Skeletal muscle satellite cell (primary cell): Measurements from ENCODE around the gene SLC36A2. TPM values are rescaled to one million over a fixed set of nuclear protein-coding genes. Genes with fewer than 3 reads are reported as not detected.
"Not testable (repeated sequence)": the region's sequence is repeated elsewhere in the genome, so short reads cannot be mapped to it uniquely, and the experiment has no call there.

Experiments used
- H3K27me3 ChIP-seq: 2 replicates; pipeline ENCODE4 v1.7.0; 2013; ENCODE audit warnings: low read length; ENCODE audit not compliant: control insufficient read depth, insufficient read depth
- H3K36me3 ChIP-seq: 2 replicates; pipeline ENCODE4 v1.7.0; 2013; ENCODE audit warnings: mild to moderate bottlenecking, control low read depth, low read length; ENCODE audit not compliant: insufficient read depth
- H3K4me1 ChIP-seq: 2 replicates; pipeline ENCODE4 v1.7.0; 2013; ENCODE audit warnings: low read length; ENCODE audit not compliant: control insufficient read depth, insufficient read depth
- H3K4me2 ChIP-seq: 2 replicates; pipeline ENCODE4 v1.7.0; 2013; ENCODE audit warnings: mild to moderate bottlenecking, low read length
- H3K4me3 ChIP-seq: 2 replicates; pipeline ENCODE4 v1.7.0; 2013; ENCODE audit warnings: low read length
- H3K9ac ChIP-seq: 2 replicates; pipeline ENCODE4 v1.7.0; 2013; ENCODE audit warnings: mild to moderate bottlenecking, low read depth, low read length, moderate library complexity
- H3K9me3 ChIP-seq: replicated peaks from 2 replicates; pipeline ENCODE4 v1.7.0; 2013; ENCODE audit warnings: mild to moderate bottlenecking, control low read depth, low read length
- total RNA-seq: library from RNA; depleted of rRNA; stranded (reverse); fragments of >200 nt; gene quantifications from 2 replicates; pipeline ENCODE4 v1.2.3, GENCODE V29; 2012; rRNA removed

Gene SLC36A2
- total RNA-seq = under 0.01 TPM in 1 of 2 replicates, not detected in the other

DNA sequence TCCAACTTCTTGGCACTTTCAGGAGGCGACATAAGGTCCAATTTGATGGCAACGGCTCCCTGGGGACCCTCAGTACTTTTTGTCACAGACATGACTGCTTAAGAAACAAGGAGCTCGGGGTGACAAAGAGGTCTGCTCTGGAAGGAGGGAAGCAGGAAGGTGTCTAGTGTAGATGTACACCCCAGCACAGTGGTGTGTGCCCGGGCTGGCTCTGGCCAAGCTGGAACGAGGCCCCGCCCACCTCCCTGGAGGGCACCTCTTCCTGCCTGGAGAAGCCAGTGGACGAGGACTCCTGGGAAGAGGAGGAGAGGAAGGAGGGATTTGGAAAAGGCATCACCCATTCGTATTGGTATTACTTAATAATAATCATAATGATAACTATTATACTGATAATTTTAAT, at the start of gene SLC36A2:
Gene SLC36A2 (minus strand): TSS at position 191 of the 400 bp plus-strand sequence. CDS start 99 bp downstream, at position 92.
- Histone ChIP-seq H3K27me3 (peaks cover 41% of the 10 kb centered on the region), H3K4me2 (no peak within 1 kb of the TSS), H3K4me1 (no peaks in the 10 kb centered on the region), H3K9me3 (no peaks in the 10 kb centered on the region), H3K4me3 (no peak within 1 kb of the TSS), H3K36me3 (no peaks in the 10 kb centered on the region), H3K9ac (no peak within 1 kb of the TSS)

DNA sequence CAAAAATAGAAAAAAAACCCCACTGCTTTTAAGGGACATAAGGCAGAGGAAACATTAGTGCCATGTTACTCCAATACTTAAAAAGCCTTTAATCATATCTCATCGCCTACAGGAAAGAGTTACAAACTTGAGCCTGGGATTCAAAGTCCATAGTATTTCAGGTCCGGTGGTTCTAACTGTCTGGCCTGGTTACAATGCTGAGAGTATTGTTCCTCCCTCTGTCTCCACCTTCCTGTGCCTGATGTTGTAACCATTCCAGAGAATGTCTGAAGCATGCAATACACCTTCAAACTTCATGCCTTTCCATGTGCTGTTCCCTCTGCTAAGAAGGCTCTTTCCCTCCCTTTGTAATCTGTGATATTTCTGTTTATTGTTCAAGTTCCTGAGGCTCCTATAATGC, 41.6 kb upstream of the SLC36A2 start:
- H3K36me3 ChIP-seq = no peaks in the 10 kb centered on the region
- no peaks in the 10 kb centered on the region for H3K9me3 ChIP-seq
- no peak overlapping the region for H3K4me3 ChIP-seq
- H3K9ac ChIP-seq = no peak overlapping the region
- H3K4me2 ChIP-seq = no peak overlapping the region
- no peaks in the 10 kb centered on the region for H3K4me1 ChIP-seq
- H3K27me3 ChIP-seq = peaks cover 17% of the 10 kb centered on the region

DNA sequence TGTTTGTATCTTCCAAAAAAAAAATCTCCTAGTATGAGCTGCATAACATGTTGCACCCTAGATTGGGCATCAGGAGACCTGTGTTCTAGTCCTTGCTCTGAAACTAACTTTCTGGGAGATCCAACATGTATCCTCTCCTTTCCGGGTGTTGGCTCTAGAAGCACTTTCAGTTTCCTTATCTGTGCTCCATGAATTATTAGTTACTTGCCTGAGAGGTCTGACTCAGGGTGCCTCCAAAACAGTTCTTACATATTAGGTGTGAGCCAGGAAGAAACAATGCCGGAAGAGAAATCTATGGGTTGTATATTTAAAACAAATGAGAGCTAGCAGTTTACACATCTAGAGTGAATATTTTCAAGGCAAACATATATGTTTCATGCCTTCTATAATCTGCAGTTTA, 36.7 kb upstream of the SLC36A2 start:
- H3K36me3 ChIP-seq = no peaks in the 10 kb centered on the region
- H3K4me1 ChIP-seq = no peaks in the 10 kb centered on the region
- H3K9ac ChIP-seq = no peak overlapping the region
- H3K4me2 ChIP-seq = no peak overlapping the region
- no peak overlapping the region for H3K4me3 ChIP-seq
- no peaks in the 10 kb centered on the region for H3K9me3 ChIP-seq
- peaks cover 17% of the 10 kb centered on the region for H3K27me3 ChIP-seq

DNA sequence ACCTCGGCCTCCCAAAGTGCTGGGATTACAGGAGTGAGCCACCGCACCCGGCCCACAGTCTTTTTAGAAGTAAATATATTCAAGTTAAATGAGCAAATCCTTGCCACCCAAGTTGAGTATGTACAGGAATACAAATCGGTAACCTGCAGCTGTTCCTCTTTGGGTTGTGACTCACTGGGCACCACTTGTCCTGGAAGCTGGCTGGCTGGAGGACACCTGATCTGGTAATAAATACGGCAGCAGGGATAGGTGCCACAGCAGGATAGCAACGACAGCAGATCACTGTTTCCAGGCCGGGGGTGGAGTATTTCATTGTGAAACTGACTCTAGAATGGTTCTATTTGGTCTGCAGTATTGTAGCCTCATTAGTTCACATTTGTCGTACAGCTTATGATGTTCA, 35.7 kb upstream of the SLC36A2 start:
- no peaks in the 10 kb centered on the region for H3K36me3 ChIP-seq
- no peaks in the 10 kb centered on the region for H3K9me3 ChIP-seq
- H3K4me2 ChIP-seq = no peak overlapping the region
- H3K4me3 ChIP-seq = no peak overlapping the region
- no peak overlapping the region for H3K9ac ChIP-seq
- peaks cover 16% of the 10 kb centered on the region for H3K27me3 ChIP-seq
- H3K4me1 ChIP-seq = no peaks in the 10 kb centered on the region

DNA sequence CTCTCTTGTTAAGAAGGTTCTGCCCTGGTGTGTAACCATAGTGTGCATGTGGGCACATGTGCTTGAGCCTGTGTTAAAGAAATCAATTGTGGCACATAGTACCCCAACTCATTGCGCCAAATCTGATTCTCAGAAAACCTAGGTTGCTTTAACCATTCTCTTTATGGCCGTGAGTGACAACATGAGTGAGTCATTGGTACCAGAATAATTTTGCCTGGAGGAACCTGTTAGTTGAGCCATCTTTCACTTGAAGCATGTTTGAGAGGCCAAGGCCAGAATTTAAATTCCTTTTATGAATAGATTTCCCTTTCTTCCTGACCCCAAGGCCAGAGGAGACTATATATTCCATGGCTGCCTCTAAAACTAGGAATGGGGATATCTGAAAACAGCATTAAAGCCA, 35.2 kb upstream of the SLC36A2 start:
- H3K4me1 ChIP-seq = no peaks in the 10 kb centered on the region
- no peak overlapping the region for H3K4me3 ChIP-seq
- H3K27me3 ChIP-seq = peaks cover 12% of the 10 kb centered on the region
- H3K9me3 ChIP-seq = no peaks in the 10 kb centered on the region
- no peak overlapping the region for H3K9ac ChIP-seq
- no peak overlapping the region for H3K4me2 ChIP-seq
- H3K36me3 ChIP-seq = no peaks in the 10 kb centered on the region

DNA sequence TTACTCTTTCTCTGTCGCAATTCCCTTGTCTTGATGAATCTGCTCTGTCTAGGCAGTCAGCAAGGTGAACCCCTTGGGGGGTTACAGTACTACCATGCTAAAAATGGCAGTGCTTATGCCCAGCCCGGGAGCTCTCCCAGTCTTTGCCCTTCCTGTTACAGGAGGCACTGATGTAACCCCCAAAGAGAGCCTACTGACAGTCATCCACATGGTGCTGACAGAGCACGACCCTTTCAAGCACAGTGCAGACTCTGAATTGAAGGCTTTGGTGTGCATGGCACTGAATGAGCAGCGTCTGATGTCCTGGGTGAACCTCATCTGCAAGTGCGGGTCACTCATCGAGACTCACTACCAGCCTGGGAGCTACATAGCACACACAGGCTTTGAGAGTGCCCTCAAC, 34.5 kb upstream of the SLC36A2 start:
- H3K27me3 ChIP-seq = peaks cover 10% of the 10 kb centered on the region
- H3K9ac ChIP-seq = no peak overlapping the region

DNA sequence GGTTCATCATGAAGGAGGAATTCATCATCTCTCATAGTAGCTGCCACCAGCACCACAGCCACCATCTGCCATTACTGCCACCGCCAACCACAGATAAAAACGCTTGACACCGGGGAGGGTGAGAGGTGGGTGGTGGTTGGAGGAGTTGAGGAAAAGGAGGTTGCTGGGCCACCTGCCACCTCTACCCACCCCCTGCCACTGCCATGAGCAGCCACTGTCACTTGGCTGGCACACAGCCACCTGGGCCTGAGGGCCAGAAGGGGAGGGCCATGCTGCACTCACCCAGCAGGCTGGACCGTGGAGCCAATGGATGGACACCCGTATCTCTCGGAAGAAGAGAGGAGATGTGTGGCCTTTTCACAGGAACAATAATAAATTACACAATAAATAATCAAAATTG, 31.3 kb upstream of the SLC36A2 start:
- no peaks in the 10 kb centered on the region for H3K9me3 ChIP-seq
- H3K4me2 ChIP-seq = no peak overlapping the region
- H3K4me3 ChIP-seq = no peak overlapping the region
- H3K36me3 ChIP-seq = no peaks in the 10 kb centered on the region
- H3K27me3 ChIP-seq = no peaks in the 10 kb centered on the region
- H3K9ac ChIP-seq = no peak overlapping the region
- H3K4me1 ChIP-seq = no peaks in the 10 kb centered on the region

More for the DNA sequence above, 34.5 kb upstream of the SLC36A2 start:
- Histone ChIP-seq H3K4me1 (no peaks in the 10 kb centered on the region), H3K36me3 (no peaks in the 10 kb centered on the region), H3K4me2 (no peak overlapping the region), H3K9me3 (no peaks in the 10 kb centered on the region), H3K4me3 (no peak overlapping the region)

DNA sequence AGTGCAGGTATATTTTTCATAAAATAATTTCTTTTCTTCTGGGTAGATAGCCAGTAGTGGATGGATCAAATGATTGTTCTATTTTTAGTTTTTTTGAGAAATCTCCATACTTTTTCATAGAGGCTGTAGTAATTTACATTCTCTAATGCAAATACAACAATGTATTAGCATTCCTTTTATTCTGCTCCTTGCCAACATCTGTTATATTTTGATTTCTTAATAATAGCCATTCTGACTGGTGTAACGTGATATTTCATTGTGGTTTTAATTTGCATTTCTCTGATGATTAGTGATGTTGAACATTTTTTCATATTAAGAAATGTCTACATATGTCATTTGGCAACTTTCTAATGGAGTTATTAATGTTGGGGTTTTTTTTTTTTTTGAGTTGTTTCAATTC, 27.2 kb upstream of the SLC36A2 start:
- Histone ChIP-seq H3K4me2 (no peak overlapping the region), H3K9ac (no peak overlapping the region), H3K9me3 (no peaks in the 10 kb centered on the region), H3K27me3 (no peaks in the 10 kb centered on the region), H3K4me1 (no peaks in the 10 kb centered on the region), H3K4me3 (no peak overlapping the region), H3K36me3 (no peaks in the 10 kb centered on the region)

DNA sequence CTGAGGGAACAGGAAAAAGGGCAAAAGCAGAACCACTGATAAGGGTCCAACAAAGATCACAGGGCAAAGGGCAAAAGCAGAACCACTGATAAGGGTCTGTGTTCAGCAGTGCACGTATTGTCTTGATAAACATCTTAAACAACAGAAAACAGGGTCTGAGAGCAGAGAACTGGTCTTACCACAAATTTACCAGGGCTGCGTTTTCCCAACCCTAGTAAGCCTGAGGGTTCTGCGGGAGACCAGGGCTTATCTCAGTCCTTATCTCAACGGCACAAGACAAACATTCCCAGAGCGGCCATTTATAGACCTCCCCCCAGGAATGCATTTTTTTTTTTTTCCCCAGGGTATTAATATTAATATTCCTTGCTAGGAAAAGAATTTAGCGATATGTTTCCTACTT, 19.7 kb upstream of the SLC36A2 start:
- not testable (repeated sequence) for H3K4me1 ChIP-seq, H3K4me2 ChIP-seq, H3K9ac ChIP-seq, H3K27me3 ChIP-seq, H3K9me3 ChIP-seq, H3K36me3 ChIP-seq, H3K4me3 ChIP-seq

DNA sequence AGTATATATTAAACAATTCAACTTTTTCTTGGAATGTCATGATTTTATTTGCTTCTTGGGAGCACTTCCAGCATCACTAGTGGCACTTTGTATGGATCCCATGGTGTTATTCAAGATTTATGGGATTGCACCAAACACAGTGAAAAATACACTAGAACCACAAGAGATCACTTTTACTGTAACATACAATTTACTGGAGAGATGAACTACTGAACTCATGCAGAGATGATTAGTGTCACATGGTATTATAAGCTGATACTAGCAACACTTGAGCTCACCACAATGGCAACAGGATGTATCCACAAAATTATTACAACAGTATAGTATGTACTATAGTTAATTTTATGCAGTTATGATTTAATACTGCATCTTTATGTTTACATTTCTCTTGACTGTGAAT, 16.3 kb upstream of the SLC36A2 start:
- H3K9ac ChIP-seq = no peak overlapping the region
- no peaks in the 10 kb centered on the region for H3K9me3 ChIP-seq
- H3K4me1 ChIP-seq = no peaks in the 10 kb centered on the region
- no peak overlapping the region for H3K4me3 ChIP-seq
- H3K36me3 ChIP-seq = no peaks in the 10 kb centered on the region
- H3K4me2 ChIP-seq = no peak overlapping the region
- H3K27me3 ChIP-seq = peaks cover 5% of the 10 kb centered on the region

DNA sequence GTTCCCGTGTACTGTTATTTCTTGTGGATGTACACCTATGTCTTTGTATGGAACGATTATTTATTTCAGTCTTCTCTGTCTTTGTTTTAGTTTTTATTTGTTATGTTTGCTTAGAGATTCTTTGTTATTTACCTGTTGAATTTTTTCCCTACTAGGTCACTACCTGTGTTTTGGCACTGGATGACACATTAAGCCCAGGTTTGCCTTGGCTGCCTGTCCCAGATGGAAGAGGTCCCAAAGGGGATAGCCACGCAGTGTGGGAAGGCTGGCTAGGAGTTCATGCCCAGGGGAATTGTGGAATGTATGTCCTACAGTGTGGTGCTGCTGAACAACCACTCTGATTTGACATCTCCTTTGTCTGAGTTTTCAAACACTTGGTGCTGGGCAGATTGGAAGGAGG, 15.6 kb upstream of the SLC36A2 start:
- H3K36me3 ChIP-seq = no peaks in the 10 kb centered on the region
- no peaks in the 10 kb centered on the region for H3K4me1 ChIP-seq
- H3K4me3 ChIP-seq = no peak overlapping the region
- no peaks in the 10 kb centered on the region for H3K9me3 ChIP-seq
- peaks cover 5% of the 10 kb centered on the region for H3K27me3 ChIP-seq
- H3K4me2 ChIP-seq = no peak overlapping the region
- H3K9ac ChIP-seq = no peak overlapping the region

DNA sequence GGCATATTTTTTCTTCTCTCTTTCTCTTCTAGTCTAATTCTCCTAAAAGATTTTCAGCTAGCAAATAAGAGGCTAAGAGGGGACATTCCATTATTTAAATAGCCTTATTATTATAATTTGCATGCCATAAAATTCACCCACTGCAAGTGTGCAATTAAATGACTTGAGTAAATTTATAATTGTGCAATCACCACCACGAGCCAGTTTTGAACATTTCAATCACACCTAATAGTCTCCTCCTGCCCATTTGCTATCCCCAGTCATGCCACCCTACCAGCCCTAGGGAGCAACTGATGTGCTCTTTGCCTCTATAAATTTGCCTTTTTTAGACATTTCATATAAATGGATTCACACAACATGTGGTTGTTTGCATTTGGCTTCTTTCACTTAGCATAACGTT, 12.0 kb upstream of the SLC36A2 start:
- Histone ChIP-seq H3K27me3 (peaks cover 3% of the 10 kb centered on the region), H3K4me2 (no peak overlapping the region), H3K9me3 (no peaks in the 10 kb centered on the region), H3K9ac (no peak overlapping the region), H3K4me1 (no peaks in the 10 kb centered on the region), H3K36me3 (no peaks in the 10 kb centered on the region), H3K4me3 (no peak overlapping the region)
